Stomach smooth muscle (tissue), 2 donors: Measurements from ENCODE around the gene HAP1.

Source experiments
- H3K27ac ChIP-seq: one replicate; pipeline ENCODE4 v1.7.0; 2013; ENCODE audit warnings: mild to moderate bottlenecking, low read length, inconsistent platforms
- H3K27me3 ChIP-seq, 2 donors: one replicate each; pipeline ENCODE4 v1.7.0; 2013; ENCODE audit warnings: low read length in 2 of 2; ENCODE audit not compliant: insufficient read depth in 2 of 2, control insufficient read depth in 1 of 2
- H3K36me3 ChIP-seq, 2 donors: one replicate each; pipeline ENCODE4 v1.7.0; 2013; ENCODE audit warnings: low read length in 2 of 2; ENCODE audit not compliant: control insufficient read depth in 2 of 2, insufficient read depth in 2 of 2
- H3K4me1 ChIP-seq: one replicate; pipeline ENCODE4 v1.7.0; 2013; ENCODE audit warnings: low read length; ENCODE audit not compliant: control insufficient read depth, insufficient read depth
- H3K4me3 ChIP-seq, 2 donors: one replicate each; pipeline ENCODE4 v1.7.0; 2013; ENCODE audit warnings: low read length in 2 of 2
- H3K9ac ChIP-seq, 2 donors: one replicate each; pipeline ENCODE4 v1.7.0; 2013; ENCODE audit warnings: low read length in 2 of 2, mild to moderate bottlenecking in 1 of 2
- H3K9me3 ChIP-seq, 2 donors: one replicate each; pipeline ENCODE4 v1.7.0; 2013; ENCODE audit warnings: low read length in 2 of 2; ENCODE audit not compliant: control insufficient read depth in 2 of 2
- donor health status: healthy.
- donor health status: Pancreatic carcinoma.

The HAP1 gene

DNA sequence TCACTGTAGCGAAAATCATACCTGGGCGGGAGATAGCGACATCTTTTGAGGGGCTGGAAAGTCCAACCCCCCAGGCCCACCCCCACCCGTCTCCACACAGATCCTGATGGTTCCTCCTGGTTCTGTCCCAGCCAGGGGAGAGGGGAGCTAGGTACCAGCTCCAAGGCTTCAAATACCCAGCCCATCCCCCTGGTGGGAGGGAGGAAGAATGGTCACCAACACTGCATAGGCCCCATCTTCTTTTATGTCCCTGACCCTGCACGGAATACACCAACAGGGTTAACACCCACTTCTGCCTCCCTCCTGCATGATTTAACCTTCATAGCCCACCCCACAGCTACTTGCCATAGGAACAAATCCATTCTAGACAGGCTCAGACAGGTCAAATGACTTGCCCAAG, 9.3 kb downstream of the HAP1 start:
- Histone ChIP-seq H3K27me3 (peaks cover 0 to 2% of the 10 kb centered on the region in 2 donors), H3K27ac (no peak overlapping the region), H3K36me3 (no peaks in the 10 kb centered on the region), H3K9me3 (no peaks in the 10 kb centered on the region), H3K4me3 (no peak overlapping the region), H3K9ac (no peak overlapping the region), H3K4me1 (no peaks in the 10 kb centered on the region)

- Histone ChIP-seq H3K4me1 (no peaks in the 10 kb centered on the region), H3K27me3 (peaks cover 0 to 2% of the 10 kb centered on the region in 2 donors), H3K36me3 (no peaks in the 10 kb centered on the region), H3K27ac (no peak overlapping the region), H3K9me3 (no peaks in the 10 kb centered on the region), H3K9ac (no peak overlapping the region), H3K4me3 (no peak overlapping the region)
Observed at GRCh38 chr17:41724476-41725050, 9.9 kb downstream of the HAP1 start.

DNA sequence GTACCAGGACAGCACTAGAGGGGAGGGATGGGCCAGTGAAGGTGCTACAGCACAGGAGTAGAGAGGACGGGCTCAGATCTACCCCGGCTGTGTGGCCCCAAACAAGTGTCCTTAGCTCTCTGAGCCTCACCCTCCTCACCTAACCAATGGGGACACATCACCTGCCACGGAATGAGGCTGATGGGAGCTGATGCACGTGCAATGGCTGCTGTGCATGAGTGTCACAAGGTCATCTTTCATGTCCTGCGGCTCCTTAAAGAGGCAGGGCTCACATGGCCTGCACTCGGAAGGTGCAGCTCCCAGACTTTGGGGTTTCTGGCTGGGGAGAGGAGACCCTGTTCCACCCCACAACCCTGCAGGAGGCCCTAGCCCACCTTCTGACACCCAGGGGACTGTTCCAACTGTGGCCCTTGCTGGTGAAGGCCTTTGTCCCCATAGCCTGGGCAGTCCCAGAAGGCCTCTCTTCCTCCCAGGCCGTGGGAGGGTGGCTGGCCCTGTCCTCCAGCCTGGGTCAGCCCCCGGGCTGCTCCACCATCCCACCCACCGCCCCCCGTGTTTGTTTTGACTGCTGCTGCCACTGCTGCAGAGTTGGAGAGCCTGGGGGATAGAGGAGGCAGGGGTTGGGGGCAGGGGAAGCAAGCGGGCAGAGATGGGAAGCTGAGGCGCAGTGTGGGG, 10.5 kb downstream of the HAP1 start:
- no peaks in the 10 kb centered on the region for H3K4me1 ChIP-seq
- H3K36me3 ChIP-seq = no peaks in the 10 kb centered on the region
- peaks cover 0 to 2% of the 10 kb centered on the region in 2 donors for H3K27me3 ChIP-seq
- no peaks in the 10 kb centered on the region for H3K9me3 ChIP-seq
- H3K9ac ChIP-seq = no peak overlapping the region
- H3K4me3 ChIP-seq = no peak overlapping the region
- H3K27ac ChIP-seq = no peak overlapping the region

- no peaks in the 10 kb centered on the region for H3K9me3 ChIP-seq
- peaks cover 2% of the 10 kb centered on the region for H3K4me1 ChIP-seq
- H3K4me3 ChIP-seq = no peak overlapping the region
- H3K9ac ChIP-seq = no peak overlapping the region
- H3K27ac ChIP-seq = no peak overlapping the region
- no peaks in the 10 kb centered on the region for H3K36me3 ChIP-seq
- no peaks in the 10 kb centered on the region for H3K27me3 ChIP-seq
Observed at GRCh38 chr17:41722231-41722630, 12.2 kb downstream of the HAP1 start.

GRCh38 chr17:41718287-41718645, 16.2 kb downstream of the HAP1 start:
- no peak overlapping the region for H3K4me3 ChIP-seq
- H3K4me1 ChIP-seq = peaks cover 2% of the 10 kb centered on the region
- no peaks in the 10 kb centered on the region for H3K9me3 ChIP-seq
- no peak overlapping the region for H3K9ac ChIP-seq
- no peak overlapping the region for H3K27ac ChIP-seq
- H3K27me3 ChIP-seq = no peaks in the 10 kb centered on the region
- no peaks in the 10 kb centered on the region for H3K36me3 ChIP-seq

GRCh38 chr17:41717408-41718286, 16.8 kb downstream of the HAP1 start:
- no peak overlapping the region for H3K9ac ChIP-seq
- H3K27ac ChIP-seq = no peak overlapping the region
- H3K9me3 ChIP-seq = no peaks in the 10 kb centered on the region
- H3K36me3 ChIP-seq = no peaks in the 10 kb centered on the region
- H3K4me1 ChIP-seq = peaks cover 2% of the 10 kb centered on the region
- no peaks in the 10 kb centered on the region for H3K27me3 ChIP-seq
- no peak overlapping the region for H3K4me3 ChIP-seq

- no peaks in the 10 kb centered on the region for H3K9me3 ChIP-seq
- H3K4me3 ChIP-seq = no peak within 1 kb of the TSS
- no peaks in the 10 kb centered on the region for H3K4me1 ChIP-seq
- peaks cover 0 to 2% of the 10 kb centered on the region in 2 donors for H3K27me3 ChIP-seq
- H3K27ac ChIP-seq = no peak within 1 kb of the TSS
- no peak within 1 kb of the TSS for H3K9ac ChIP-seq
- no peaks in the 10 kb centered on the region for H3K36me3 ChIP-seq
Observed at GRCh38 chr17:41711669-41712400, 22.6 kb downstream of the HAP1 start, which contains the start of gene GAST. TSS of gene GAST (plus strand) at chr17:41712331. CDS start at chr17:41715437, 3,106 bp downstream.

GRCh38 chr17:41710472-41711090, 23.9 kb downstream of the HAP1 start:
- Histone ChIP-seq H3K9ac (no peak overlapping the region), H3K27me3 (peaks cover 0 to 2% of the 10 kb centered on the region in 2 donors), H3K27ac (no peak overlapping the region), H3K9me3 (no peaks in the 10 kb centered on the region), H3K36me3 (no peaks in the 10 kb centered on the region), H3K4me3 (no peak overlapping the region), H3K4me1 (peaks cover under 1% of the 10 kb centered on the region)

- H3K4me1 ChIP-seq = peaks cover 6% of the 10 kb centered on the region
Observed at GRCh38 chr17:41707803-41708669, 26.4 kb downstream of the HAP1 start.

More at GRCh38 chr17:41707803-41708669, 26.4 kb downstream of the HAP1 start:
- Histone ChIP-seq H3K9ac (no peak overlapping the region), H3K36me3 (no peaks in the 10 kb centered on the region), H3K27me3 (peaks cover 0 to 2% of the 10 kb centered on the region in 2 donors), H3K9me3 (no peaks in the 10 kb centered on the region), H3K27ac (no peak overlapping the region), H3K4me3 (no peak overlapping the region)
